ENCODE data around the gene CHL1. TPM values are rescaled to one million over a fixed set of nuclear protein-coding genes. Genes with fewer than 3 reads are reported as not detected.

The CHL1 gene
- total and polyA plus RNA-seq, 2 experiments from 2014 or later = 0.20 TPM; not detected in 1

GRCh38 chr3:356952-357351 is 160.4 kb downstream of the CHL1 start:
- WGBS (ENCODE audit: low lambda C conversion rate, missing lambda C conversion rate) = 46% methylated on average over 4 of the region's 4 CpGs
- peak; percentile 34 for DNase-seq (ENCODE audit: low spot score)
- H3K36me3 ChIP-seq (replicated peaks; ENCODE audit: insufficient read depth, low read depth) = no peaks in the 10 kb centered on the region
- H4K20me1 ChIP-seq (ENCODE audit: insufficient read depth, poor library complexity, severe bottlenecking) = no peaks in the 10 kb centered on the region
- TF ChIP-seq, protein P1, sequence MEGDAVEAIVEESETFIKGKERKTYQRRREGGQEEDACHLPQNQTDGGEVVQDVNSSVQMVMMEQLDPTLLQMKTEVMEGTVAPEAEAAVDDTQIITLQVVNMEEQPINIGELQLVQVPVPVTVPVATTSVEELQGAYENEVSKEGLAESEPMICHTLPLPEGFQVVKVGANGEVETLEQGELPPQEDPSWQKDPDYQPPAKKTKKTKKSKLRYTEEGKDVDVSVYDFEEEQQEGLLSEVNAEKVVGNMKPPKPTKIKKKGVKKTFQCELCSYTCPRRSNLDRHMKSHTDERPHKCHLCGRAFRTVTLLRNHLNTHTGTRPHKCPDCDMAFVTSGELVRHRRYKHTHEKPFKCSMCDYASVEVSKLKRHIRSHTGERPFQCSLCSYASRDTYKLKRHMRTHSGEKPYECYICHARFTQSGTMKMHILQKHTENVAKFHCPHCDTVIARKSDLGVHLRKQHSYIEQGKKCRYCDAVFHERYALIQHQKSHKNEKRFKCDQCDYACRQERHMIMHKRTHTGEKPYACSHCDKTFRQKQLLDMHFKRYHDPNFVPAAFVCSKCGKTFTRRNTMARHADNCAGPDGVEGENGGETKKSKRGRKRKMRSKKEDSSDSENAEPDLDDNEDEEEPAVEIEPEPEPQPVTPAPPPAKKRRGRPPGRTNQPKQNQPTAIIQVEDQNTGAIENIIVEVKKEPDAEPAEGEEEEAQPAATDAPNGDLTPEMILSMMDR (IDR thresholded peaks at IDR 0.05; ENCODE audit: poor library complexity) = no peak
- TF ChIP-seq EZH2 (IDR thresholded peaks at IDR 0.05; ENCODE audit: borderline replicate concordance) (no peak), EZH2phosphoT487 (IDR thresholded peaks at IDR 0.05; ENCODE audit: low read depth, severe bottlenecking, unreplicated experiment) (peak; percentile 85)
- no peaks in the 10 kb centered on the region for H3K4me1 ChIP-seq (ENCODE audit: insufficient read depth)
- no peak overlapping the region for H3K4me3 ChIP-seq
- no peaks in the 10 kb centered on the region for H3K79me2 ChIP-seq
- no peak overlapping the region for H3K4me2 ChIP-seq
- H3K27ac ChIP-seq = no peak overlapping the region
- H2AFZ ChIP-seq = no peak overlapping the region
- H3K9me3 ChIP-seq (ENCODE audit: low read depth) = no peaks in the 10 kb centered on the region
- H3K27me3 ChIP-seq = no peaks in the 10 kb centered on the region
- no peaks in the 10 kb centered on the region for H3K9me2 ChIP-seq (replicated peaks; ENCODE audit: insufficient read depth)

DNA sequence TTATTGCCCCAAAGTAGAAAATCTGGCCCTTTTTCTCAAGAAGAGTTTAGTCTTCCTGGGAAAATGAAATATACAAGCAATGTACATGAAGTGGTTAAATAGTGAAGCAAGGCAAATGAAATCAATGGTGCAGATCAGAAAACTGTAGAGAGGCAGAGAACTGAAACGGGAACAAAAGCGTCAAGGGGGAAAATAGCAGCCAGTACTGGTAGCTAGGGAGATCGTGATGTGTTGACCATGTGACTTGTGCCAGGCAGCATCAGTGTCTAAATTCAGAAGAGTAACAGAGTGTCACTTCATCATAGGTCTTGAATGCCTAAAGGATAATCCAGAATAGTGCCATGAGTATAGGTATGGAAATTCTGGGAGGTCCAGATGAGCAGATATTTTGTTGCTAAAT is 163.1 kb downstream of the CHL1 start:
- H3K27ac ChIP-seq = no peak overlapping the region
- no peak overlapping the region for H3K4me3 ChIP-seq
- TF ChIP-seq EZH2phosphoT487 (IDR thresholded peaks at IDR 0.05; ENCODE audit: low read depth, severe bottlenecking, unreplicated experiment) (no peak), EZH2 (IDR thresholded peaks at IDR 0.05; ENCODE audit: borderline replicate concordance) (no peak)
- TF ChIP-seq, protein P1 (IDR thresholded peaks at IDR 0.05; ENCODE audit: poor library complexity) = no peak
- 80% methylated on average over 3 of the region's 3 CpGs for WGBS (ENCODE audit: low lambda C conversion rate, missing lambda C conversion rate)
- no peaks in the 10 kb centered on the region for H3K36me3 ChIP-seq (replicated peaks; ENCODE audit: insufficient read depth, low read depth)
- no peak overlapping the region for H3K4me2 ChIP-seq
- no peaks in the 10 kb centered on the region for H3K9me3 ChIP-seq (ENCODE audit: low read depth)
- no peak overlapping the region for H2AFZ ChIP-seq
- H3K4me1 ChIP-seq (ENCODE audit: insufficient read depth) = no peaks in the 10 kb centered on the region
- no peaks in the 10 kb centered on the region for H3K79me2 ChIP-seq
- no peaks in the 10 kb centered on the region for H4K20me1 ChIP-seq (ENCODE audit: insufficient read depth, poor library complexity, severe bottlenecking)
- no peak for DNase-seq (ENCODE audit: low spot score)
- no peaks in the 10 kb centered on the region for H3K9me2 ChIP-seq (replicated peaks; ENCODE audit: insufficient read depth)
- H3K27me3 ChIP-seq = no peaks in the 10 kb centered on the region

GRCh38 chr3:362681-363338 is 166.2 kb downstream of the CHL1 start:
- H2AFZ ChIP-seq = no peak overlapping the region
- no peaks in the 10 kb centered on the region for H3K9me2 ChIP-seq (replicated peaks; ENCODE audit: insufficient read depth)
- WGBS (ENCODE audit: low lambda C conversion rate, missing lambda C conversion rate) = 83% methylated on average over 6 of the region's 6 CpGs
- DNase-seq (ENCODE audit: low spot score) = no peak
- no peak overlapping the region for H3K27ac ChIP-seq
- no peaks in the 10 kb centered on the region for H3K36me3 ChIP-seq (replicated peaks; ENCODE audit: insufficient read depth, low read depth)
- H3K4me2 ChIP-seq = no peak overlapping the region
- H3K79me2 ChIP-seq = no peaks in the 10 kb centered on the region
- TF ChIP-seq EZH2phosphoT487 (IDR thresholded peaks at IDR 0.05; ENCODE audit: low read depth, severe bottlenecking, unreplicated experiment) (no peak), EZH2 (IDR thresholded peaks at IDR 0.05; ENCODE audit: borderline replicate concordance) (no peak)
- TF ChIP-seq, protein P1 (IDR thresholded peaks at IDR 0.05; ENCODE audit: poor library complexity) = no peak
- no peaks in the 10 kb centered on the region for H3K4me1 ChIP-seq (ENCODE audit: insufficient read depth)
- H3K27me3 ChIP-seq = no peaks in the 10 kb centered on the region
- no peak overlapping the region for H3K4me3 ChIP-seq
- H3K9me3 ChIP-seq (ENCODE audit: low read depth) = no peaks in the 10 kb centered on the region
- no peaks in the 10 kb centered on the region for H4K20me1 ChIP-seq (ENCODE audit: insufficient read depth, poor library complexity, severe bottlenecking)

Measured in hepatocyte (in vitro differentiated cells).